Fibroblast of mammary gland (primary cell): ENCODE measurements around the gene PSMA7.

Source experiments
- DNase-seq: peaks from one replicate; pipeline ENCODE4 v3.0.0-alpha.2; 2010; ENCODE audit warnings: low read depth
- H3K4me3 ChIP-seq: 2 replicates; pipeline ENCODE4 v1.5.1; 2011; ENCODE audit warnings: low read depth, mild to moderate bottlenecking, low read length, moderate library complexity; ENCODE audit not compliant: control insufficient read depth
- CTCF ChIP-seq: conservative IDR thresholded peaks from 2 replicates; pipeline ENCODE4 v1.5.1; 2011; ENCODE audit warnings: low read depth, low read length, inconsistent platforms; ENCODE audit not compliant: control insufficient read depth, insufficient read depth

The PSMA7 gene

GRCh38 chr20:62177307-62177706 is 34.1 kb upstream of the PSMA7 start:
- no peak overlapping the region for H3K4me3 ChIP-seq
- DNase-seq: no peak
- TF ChIP-seq CTCF: no peak

DNA sequence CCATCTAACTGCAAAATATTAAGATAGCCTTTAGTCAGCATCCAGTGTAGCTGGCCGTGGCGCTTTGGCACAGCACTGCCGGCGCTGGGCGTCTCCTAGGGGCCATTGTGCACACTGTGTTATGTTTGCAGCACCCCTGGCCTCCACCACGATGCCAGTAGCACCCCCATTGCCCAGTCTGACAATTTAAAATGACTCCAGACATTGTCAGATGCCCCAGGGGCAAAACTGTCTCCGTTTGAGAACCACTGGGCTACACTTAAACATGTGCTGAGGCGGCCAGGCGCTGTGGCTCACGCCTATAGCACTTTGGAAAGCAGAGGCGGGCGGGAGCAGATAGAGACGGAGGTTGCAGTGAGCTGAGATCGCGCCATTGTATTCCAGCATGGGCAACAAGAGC is 33.7 kb upstream of the PSMA7 start:
- no peak overlapping the region for H3K4me3 ChIP-seq
- no peak for TF ChIP-seq CTCF
- DNase-seq: no peak

DNA sequence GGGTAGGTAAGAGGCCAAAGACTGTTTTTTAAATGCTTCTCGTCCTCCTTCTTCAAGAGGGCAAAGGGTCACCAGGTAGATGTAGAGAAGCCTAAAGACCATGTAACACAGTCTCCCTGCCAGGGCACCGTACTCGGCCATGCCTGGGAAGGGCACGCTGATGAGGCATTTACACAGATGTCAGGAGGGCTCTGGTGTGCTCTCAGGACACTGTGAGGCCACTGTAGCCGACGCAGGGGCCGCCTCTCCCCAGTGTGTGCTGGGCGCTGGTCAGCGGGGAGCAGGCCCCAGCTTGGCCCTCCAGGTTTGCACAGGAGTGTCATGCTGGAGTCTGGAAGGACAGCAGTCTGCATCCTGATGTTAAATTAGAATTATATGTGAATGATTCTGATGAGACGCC is 32.5 kb upstream of the PSMA7 start:
- TF ChIP-seq CTCF: no peak
- no peak overlapping the region for H3K4me3 ChIP-seq
- DNase-seq: no peak

GRCh38 chr20:62174870-62175624 is 31.9 kb upstream of the PSMA7 start:
- no peak for DNase-seq
- no peak for TF ChIP-seq CTCF
- no peak overlapping the region for H3K4me3 ChIP-seq

DNA sequence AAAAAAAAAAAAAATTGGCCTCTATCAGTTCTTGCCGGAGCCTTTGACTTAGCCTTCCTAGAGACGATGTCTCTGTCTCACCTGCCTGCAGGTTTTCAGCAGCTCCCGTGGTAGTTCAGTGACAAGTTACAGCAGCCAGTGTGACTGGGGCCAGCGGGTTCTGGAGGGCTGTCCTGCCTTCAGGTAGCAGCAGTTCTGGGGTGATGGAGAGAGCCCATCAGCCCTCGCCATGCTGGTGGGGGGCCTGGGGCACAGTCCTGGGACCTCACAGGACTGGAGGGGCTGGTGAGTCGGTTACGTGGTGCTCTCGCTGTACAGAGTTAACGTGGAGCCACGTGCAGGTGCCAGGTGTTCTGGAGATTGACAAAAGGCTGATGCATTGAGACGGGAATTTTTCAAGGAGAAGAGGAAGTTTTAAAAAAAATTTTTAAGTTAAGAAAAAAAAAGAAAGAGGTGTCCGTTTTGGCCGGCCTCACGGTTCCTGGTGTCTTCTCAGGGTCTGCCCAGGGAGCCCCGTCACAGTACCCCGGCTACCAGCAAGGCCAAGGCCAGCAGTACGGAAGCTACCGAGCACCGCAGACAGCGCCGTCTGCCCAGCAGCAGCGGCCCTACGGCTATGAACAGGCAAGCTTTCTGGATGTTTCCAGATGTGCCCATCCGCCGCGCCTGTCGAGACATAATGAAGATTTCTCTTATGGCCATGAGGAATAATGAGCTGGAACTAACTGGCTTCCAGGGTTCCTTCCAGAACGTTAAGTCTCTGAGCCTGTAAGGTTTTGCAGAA is 31.0 kb upstream of the PSMA7 start:
- no peak for TF ChIP-seq CTCF
- no peak overlapping the region for H3K4me3 ChIP-seq
- no peak for DNase-seq

DNA sequence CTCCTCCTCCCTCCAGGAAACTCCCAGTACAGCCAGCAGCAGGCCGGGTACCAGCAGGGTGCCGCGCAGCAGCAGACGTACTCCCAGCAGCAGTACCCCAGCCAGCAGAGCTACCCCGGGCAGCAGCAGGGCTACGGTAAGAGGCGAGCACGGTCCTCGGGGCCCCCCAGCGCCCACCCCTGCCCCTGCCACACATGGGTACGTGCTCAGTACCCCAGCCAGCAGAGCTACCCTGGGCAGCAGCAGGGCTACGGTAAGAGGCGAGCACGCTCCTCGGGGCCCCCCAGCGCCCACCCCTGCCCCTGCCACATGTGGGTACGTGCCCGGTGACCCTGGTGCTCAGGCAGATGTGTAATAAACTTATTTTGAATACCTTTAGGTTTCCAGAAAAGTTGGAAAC is 29.5 kb upstream of the PSMA7 start:
- DNase-seq: no peak
- no peak overlapping the region for H3K4me3 ChIP-seq
- no peak for TF ChIP-seq CTCF

DNA sequence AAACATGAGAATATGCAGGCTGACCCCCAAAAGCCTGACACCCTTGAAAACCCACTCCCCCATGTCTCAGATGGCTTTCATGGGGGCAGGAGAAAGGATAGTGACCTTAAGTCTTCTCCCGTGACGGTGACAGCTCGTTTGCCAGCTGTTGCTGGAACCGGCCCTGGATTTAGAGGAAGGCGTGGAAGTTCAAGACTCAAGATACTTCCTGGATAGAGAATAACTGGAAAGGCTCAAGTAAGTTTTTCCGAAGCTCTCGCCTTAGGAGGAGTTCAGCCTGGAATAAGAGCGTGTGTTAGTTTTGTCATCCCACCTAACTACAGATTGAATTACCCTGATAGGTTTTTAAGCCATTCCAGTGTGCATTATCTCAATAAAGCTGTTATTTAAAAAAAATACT is 28.1 kb upstream of the PSMA7 start:
- no peak overlapping the region for H3K4me3 ChIP-seq
- no peak for TF ChIP-seq CTCF
- no peak for DNase-seq
